DMS 273 treated with DMSO at 0.1 percent for 48 hours (cell line): ENCODE data around the gene SLC39A9.

ENCODE experiments used
- DNase-seq: peaks from one replicate; lab custom pipeline; 2025; lab: John Stamatoyannopoulos, UW

Gene SLC39A9

DNA sequence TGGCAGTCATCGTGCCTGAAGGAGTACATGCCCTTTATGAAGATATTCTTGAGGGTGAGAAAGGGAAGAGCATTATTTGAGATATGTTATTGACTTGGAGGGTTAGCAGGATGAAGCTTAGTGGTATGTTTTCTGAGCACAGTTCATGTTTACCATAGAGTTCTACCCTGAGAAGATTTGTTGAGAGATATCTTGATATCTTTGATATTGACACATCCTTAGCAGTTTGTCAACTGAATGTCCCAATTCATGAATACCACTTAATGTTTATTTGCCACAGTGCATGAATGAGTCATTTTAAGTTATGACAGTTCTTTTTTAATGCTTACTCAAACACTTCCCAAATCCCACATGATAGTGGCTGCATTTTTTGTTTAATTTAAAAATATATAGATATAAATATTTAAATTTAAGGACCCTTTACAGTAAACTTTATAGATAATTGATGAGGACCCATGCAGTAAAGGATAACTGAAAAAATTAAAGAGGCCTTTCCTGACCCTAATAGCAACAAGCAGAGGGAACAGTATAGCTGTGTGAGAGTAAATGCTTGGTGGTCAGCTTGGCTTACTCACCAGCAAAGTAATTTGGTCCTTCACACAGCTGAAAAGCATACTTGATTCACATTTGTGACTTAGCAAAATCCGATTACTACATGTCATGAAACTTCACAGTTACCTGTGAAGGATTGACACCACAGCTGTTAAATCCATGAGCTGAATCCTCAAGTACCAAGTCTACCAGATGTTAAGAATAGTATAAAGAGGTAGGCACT is 25.8 kb downstream of the SLC39A9 start:
- DNase-seq: no peak

DNA sequence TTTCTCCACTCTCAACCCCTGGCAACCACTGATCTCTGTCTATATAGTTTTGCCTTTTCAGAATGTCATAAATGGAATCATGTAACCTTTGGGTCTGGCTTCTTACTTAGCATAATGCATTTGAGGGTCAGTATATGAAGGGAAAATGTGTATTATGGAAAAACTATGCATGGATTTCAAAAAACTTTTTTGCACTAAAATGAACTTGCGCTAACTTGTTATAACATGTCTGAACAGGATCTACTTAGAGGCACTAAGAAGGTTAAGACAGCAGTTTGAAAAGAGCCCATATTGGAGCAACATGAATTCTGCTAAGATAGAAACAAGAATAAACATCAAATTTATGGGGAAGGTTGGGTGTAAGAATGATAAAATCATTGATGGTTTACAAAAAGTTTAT is 29.1 kb downstream of the SLC39A9 start:
- no peak for DNase-seq

DNA sequence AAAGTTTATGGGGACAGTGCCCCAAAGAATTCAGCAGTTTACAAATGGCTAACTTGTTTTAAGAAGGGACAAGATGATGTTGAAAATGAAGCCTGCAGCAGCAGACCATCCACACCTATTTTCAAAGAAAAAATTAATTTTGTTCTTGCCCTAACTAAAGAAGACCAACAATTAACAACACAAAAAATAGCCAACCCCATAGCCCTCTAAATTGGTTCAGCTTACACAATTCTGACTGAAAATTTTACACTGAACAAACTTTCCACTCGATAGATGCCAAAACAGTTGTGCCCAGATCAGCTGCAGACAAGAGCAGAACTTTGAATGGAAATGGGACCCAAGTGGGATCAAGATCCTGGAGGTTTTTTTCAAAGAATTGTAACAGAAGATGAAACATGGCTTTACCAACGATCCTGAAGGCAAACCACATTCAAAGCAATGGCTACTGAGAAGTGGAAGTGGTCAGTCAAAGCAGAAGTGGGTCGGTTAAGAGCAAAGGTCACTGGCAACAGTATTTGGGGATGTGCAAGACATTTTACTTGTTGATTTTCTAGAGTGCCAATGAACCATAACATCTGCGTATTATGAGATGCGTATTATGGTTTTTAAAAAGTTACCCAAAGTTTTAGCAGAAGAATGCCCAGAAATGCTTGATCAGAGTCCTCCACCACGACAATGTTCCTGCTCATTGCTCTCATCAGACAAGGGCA is 30.0 kb downstream of the SLC39A9 start:
- no peak for DNase-seq

DNA sequence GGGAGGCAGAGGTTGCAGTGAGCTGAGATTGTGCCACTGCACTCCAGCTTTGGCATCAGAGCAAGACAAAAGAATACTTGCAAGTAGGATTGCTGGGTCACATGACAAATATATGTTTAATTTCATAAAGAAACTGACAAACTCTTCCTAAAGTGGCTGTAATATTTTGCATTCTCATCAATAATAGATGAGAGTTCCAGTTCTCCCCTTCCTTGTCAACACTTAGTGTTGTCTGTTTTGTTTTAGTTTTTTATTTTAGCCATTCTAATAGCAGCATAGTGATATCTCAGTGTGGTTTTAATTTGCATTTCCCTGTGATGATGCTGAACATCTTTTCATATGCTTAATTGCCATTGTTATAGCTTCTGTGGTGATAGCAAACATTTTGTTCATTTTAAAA is 31.2 kb downstream of the SLC39A9 start:
- DNase-seq: no peak

DNA sequence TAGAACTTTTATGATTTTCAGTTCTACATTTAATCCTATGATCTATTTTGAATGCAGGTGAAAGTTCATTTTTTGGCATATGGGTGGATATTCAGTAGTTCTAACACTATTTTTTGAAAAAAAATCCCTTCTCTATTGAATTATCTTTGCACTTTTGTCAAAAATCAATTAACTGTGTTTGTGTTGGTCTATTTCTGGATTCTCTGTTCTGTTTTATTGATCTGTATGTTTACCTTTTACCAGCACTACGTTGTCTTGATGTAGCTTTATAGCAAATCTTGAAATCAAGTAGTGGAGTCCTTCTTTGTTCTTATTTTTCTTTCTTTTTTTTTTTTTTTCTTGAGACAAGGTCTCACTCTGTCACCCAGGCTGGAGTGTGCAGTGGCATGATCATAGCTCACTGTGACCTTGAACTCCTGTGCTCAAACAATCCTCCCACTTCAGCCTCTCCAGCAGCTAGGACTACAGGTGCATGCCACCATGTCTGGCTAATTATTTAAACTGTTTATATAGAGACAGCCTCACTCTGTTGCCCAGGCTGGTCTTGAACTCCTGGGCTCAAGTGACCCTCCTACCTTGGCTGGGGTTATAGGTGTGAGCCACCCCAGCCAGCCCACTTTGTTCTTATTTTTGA is 31.9 kb downstream of the SLC39A9 start:
- no peak for DNase-seq

GRCh38 chr14:69432364-69432763 is 33.9 kb downstream of the SLC39A9 start:
- DNase-seq: no peak

DNA sequence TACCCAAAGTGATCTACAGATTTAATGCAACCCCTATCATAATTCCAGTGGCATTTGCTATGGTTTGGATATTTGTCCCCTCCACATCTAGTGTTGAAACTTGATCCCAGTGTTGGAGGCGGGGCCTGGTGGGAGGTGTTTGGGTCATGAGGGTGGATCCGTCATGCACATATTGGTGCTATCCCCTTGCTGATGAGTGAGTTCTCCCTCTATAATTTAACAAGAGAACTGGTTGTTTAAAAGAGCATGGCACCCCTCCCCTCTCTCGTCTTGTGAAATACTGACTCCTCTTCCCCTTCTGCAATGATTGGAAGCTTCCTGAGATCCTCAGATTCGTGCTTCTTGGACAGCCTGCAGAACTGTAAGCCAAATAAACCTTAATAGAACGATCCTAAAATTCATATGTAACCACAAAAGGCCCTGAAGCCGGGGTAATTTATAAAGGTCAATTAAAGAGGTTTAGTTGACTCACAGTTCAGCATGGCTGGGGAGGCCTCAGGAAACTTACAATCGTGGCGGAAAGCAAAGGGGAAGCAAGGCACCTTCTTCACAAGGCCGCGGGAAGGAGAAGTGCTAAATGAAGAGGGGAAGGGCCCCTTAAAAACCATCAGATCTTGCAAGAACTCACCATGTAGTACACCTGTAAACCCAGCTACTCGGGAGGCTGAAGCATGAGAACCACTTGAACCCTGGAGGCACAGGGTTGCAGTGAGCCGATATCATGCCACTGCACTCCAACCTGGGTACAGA is 41.2 kb downstream of the SLC39A9 start:
- DNase-seq: no peak

GRCh38 chr14:69441948-69442347 is 43.5 kb downstream of the SLC39A9 start:
- DNase-seq: no peak

- no peak for DNase-seq
Measured at GRCh38 chr14:69443296-69443805, 44.9 kb downstream of the SLC39A9 start.

DNA sequence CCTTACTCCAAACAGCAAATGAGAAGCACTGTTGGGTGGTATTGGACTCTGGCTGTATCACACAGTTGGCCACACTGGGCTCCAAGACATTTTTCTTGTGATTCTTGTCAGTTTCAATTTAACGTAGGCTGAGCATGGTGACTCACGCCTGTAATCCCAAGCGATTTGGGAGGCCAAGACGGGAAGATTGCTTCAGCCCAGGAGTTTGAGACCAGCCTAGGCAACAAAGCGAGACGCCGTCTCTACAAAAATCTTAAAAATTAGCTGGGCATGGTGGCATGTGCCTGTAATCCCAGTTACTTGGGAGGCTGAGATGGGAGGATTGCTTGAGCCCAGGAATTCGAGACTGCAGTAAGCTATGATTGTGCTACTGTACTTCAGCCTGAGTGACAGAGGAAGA is 50.7 kb downstream of the SLC39A9 start:
- no peak for DNase-seq

GRCh38 chr14:69451941-69452340 is 53.4 kb downstream of the SLC39A9 start:
- no peak for DNase-seq

DNA sequence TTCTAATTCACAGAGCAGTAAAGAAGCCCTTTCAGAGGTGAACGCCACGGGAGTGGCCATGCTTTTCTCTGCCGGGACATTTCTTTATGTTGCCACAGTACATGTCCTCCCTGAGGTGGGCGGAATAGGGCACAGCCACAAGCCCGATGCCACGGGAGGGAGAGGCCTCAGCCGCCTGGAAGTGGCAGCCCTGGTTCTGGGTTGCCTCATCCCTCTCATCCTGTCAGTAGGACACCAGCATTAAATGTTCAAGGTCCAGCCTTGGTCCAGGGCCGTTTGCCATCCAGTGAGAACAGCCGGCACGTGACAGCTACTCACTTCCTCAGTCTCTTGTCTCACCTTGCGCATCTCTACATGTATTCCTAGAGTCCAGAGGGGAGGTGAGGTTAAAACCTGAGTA is 59.9 kb downstream of the SLC39A9 start:
- no peak for DNase-seq

- no peak for DNase-seq
Measured at GRCh38 chr14:69459122-69459521, 60.6 kb downstream of the SLC39A9 start.

DNA sequence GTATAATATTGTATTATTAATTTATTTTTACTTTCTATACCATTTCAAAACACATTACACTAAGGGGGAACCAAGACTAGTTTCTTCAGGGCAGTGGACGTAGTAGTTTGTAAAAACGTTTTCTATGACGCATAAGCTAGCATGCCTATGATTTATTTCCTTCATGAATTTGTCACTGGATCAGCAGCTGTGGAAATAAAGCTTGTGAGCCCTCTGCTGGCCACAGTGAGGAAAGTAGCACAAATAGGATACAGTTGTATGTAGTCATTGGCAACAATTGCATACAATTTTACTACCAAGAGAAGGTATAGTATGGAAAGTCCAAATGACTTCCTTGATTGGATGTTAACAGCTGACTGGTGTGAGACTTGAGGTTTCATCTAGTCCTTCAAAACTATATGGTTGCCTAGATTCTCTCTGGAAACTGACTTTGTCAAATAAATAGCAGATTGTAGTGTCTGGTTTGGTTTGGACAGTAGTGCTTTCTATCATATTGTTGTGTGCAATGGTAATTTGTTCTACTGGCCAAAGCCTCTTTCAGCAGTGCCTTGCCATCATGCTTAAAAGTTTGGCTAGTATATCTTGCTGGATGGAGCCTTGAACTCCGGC is 61.7 kb downstream of the SLC39A9 start:
- peak; percentile 22 for DNase-seq

- DNase-seq: no peak
Measured at GRCh38 chr14:69464379-69464778, 65.9 kb downstream of the SLC39A9 start.

DNA sequence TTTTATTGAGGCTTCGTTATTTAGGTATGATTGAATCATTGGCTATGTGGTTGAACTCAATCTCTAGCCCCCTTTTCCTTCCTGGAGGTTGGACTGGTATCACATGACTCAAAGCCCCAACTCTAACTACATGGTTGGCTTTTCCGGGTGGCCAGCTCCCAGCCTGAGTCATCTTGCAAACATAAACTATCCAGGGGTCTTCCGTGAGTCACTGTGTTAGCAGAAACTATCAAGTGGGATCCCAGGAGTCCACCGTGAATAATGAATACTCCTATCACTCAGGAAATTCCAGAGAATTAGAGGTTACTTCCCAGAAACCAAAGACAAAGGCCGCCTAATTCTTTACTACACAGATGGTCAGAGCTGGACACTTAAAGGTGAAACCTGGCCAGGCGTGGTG is 66.3 kb downstream of the SLC39A9 start:
- DNase-seq: no peak

DNA sequence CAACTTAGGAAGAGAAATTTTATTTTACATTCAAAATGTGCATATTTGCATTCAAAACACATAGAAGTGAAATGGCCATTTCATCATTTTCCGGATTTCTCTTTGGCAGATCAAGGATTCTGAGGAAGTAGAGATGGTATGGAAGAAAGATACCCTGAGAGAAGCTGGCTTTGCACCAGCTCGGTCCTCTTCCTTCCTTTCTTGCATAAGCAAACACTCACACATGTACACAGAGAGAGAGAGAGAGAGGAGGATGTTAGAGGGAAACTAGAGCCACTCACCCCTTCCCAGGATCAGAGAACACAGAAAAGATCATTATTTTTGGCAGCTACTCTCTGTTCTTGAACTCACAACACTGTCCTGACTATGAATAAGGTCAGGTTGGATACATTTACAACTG is 70.5 kb downstream of the SLC39A9 start:
- DNase-seq: no peak

DNA sequence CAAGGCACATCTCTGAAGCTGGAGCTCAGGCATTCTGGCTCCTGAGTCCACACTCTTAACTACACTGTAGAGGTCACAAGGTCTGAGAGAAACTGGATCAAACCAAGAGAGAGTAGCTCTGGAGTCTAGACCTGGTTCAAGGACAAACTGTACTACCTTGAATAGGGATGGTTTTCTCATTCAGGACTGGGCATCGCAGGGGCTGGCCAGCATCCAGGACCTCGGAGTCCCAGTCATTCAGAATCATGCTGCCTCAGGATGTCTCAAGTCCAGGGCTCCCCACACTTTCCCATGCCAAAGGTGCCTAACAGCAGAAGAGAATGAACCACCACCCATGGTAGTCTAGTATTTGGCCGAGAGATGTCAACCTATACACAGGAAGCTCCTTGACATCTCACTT is 72.9 kb downstream of the SLC39A9 start:
- DNase-seq: no peak

- DNase-seq: no peak
Measured at GRCh38 chr14:69471916-69472315, 73.4 kb downstream of the SLC39A9 start.

DNA sequence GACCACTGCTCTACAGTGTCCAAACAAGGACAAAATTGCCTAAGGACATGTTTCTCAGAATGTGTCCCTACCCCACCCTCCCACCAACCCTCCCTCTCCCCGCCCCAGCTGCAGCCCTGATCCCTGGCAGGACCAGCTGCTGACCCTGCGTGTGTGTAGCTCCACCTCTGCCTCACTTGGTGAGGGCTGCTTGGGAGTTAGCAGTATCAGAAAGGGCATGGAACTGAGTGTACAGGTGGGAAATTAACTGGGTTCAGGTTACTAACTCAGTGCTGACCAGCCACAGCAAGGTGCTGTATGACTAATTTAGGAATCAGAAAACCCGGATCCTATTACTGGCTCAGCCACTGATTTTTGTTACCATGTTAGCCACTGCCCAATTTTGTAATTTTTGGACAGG is 74.8 kb downstream of the SLC39A9 start:
- no peak for DNase-seq

DNA sequence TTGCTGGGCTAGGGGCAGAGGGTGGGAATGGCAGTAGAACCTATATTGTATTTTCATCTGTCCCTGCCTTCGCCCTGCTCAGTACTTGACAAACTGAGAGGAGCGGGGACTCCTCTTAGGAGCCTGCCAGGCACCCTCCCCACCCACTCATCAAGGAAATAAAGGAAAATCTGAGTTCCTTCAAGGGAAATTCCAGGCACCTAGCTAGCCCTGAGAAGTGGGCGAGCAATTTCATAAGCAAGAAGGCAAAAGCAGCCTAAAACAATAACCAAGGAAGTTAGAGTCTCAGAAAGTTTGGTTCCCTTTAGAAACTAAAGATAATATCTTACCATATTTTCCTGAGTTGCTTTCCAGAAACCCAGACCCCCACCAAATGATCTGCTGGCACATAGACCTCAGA is 75.5 kb downstream of the SLC39A9 start:
- no peak for DNase-seq
